ENCODE measurements around the gene SLIT3.

Gene SLIT3

DNA sequence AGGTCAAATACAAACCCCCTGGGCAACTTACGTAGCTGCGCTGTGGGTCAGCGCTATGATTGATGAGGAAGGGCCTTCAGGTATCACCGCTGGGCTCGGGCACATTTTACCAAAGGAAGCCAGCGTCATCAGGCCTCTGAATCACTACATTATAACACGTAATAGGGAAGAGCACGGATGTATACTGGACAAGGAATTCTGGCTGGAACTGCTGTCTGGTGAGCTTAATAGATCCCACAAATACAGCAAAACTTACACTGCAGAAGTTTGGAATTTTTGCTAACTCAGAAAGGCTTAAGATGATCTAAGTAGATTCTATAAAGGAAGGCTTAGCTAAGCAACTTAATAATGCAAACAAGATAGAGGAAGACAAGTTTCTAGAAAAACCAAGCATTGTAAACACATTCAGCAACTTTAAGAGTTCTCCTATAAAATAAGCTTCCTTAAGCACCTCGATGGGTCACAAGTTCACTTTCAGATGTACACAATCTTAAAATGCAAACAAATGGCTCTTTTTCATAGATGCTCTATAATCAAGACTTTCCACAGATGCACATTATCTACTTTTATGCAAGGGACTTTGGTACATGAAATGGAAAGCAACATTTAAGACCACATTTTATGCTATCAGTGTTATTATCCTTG lies 361.7 kb downstream of the SLIT3 start:
- DNase-seq, result no peak

DNA sequence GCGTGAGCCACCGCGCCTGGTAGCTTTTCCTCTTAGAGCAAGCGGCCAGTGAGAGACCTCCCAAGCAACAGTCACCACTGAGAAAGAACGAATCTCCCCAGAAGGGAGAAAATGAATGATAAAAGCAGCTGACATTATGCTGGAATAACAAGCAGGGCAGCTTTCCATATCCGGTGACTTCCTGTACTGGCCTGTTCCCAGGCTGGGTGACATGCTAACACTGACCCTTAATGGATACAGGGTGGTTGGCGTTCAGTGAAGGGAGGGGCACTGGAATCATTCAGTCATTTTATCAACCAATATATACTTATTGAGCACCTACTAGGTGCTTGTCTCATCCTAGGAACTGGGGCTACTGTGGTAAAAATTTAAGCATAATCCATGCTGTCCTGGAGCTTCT lies 364.4 kb downstream of the SLIT3 start:
- no peak for DNase-seq

GRCh38 chr5:168935183-168935582 lies 365.8 kb downstream of the SLIT3 start:
- no peak for DNase-seq

DNA sequence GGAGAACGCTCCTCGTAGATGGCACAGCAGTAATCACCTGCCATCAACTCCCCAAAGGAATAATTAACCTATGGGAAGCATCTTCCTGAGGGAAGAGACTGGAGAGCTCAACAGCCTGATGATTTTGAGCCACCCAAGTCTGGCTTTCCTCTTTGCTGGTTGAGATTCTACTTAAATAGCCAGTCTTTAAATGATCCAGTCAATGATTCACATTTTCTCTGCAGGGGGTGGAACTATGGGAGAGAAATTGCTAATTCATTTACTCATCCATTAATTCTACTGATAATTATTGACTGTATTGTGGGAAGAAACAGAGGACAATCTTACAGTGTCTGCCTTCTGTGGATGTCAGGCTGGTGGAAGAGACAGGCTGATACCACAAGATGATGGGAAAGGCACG lies 366.8 kb downstream of the SLIT3 start:
- no peak for DNase-seq

DNA sequence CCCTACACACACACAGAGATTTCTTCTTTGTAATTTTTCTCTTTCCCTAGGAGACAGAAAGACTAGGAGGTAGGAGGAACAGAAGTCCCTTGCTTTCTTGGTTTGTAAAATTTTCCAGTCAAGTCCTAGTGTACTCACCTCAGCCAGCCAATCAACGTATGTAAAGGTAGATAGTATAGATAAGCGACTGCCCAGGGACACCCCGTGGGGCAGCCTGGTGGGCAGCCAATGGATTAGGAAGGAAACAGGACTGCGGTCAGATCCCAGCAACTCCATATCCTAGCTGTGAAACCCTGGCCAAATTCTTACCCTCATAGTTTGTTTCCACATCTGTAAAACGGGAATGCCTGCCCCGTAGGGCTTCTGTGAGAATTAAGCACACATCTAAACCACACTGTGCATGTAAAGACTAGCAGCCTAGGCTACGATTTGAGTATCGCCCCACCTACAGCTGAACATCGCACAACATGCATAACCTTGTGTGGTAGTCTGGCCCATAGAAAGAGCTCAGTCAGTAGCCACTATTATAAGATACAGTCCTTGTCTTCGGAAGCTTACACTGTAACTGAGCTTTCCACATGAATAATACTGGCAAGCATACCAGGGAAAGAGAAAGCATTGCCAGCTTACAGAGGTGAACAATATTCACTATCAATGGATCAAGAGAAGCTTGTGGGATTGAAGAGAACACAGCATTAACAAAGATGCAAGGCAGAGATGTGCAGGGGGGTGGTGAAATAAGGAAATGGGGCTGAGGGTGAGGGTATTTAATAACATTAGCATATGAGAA lies 368.3 kb downstream of the SLIT3 start:
- DNase-seq, result no peak

DNA sequence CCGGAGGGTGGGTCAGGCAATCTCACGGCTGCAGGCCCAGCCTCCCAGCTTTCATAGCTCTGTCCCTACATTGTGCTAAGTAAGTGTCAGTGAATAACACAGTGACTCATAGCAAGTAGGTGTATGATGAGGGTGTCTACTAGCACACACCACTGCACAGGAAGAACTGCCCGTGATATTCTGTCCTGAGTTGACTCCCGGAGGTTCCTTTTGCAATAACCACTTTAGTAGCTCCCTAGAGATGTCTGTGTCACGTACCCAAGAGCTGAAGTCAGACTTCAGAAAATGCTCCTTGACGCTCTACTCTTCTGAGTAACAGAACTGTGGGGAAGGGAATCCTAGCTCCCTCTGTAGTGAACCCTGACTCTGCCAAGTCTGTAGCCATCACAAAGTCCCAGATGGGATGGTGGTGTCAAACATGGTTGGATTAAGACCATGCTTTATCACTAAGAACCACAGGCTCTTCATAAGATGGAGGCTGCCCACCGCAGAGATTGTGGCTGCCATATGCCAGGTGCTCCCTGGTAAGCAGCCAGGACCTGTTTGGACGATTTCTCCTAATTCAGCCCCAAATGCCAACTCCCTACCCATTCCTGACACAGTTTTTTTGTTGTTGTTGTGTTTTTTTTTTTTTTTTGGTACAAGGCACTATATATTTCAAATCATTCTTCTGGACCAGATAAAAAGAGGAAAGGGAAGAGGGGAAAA lies 369.1 kb downstream of the SLIT3 start:
- DNase-seq, result no peak

DNA sequence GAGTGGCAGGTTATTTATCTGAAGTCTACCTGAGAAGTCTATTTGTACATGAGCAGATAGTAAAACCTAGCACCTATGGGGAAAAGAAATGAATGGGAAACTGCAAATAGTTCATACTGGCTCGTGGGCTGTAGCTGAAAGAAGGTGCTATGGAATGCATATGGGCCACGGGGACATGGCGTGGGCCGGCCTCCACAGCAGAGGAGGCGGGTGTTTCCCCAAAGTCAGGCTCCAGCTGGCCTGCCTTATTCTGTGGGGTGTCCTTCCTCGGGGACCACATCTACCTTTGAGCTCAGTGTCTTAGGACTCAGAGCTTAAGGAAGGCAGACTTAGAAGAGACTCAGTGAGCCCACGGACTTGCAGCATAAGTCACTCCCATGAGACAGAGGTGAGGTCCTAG lies 371.3 kb downstream of the SLIT3 start:
- no peak for DNase-seq

DNA sequence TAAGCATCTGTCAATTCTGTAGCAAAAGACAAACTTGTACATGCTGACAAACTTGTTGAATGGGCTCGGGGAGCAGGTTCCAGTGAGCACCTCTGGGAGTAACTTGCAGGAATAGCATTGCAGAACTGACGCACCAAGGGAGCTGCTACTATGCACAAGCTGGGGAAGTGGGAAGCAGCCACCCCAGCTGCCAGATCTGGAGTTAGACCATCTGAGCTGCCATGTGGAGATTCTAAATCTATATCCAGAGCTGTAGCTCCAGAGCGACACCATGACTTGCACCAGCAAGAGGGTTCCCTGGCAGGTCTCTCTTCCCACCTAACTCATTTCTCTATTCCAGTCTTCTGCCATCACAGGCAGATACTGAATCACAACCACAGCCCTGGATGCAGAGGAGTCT lies 375.8 kb downstream of the SLIT3 start:
- peak in 17 of 56 donors; percentile 8 to 45 (median 19) for DNase-seq

- no peak for DNase-seq
These were observed 379.6 kb downstream of the SLIT3 start for GRCh38 chr5:168921147-168921866.

DNA sequence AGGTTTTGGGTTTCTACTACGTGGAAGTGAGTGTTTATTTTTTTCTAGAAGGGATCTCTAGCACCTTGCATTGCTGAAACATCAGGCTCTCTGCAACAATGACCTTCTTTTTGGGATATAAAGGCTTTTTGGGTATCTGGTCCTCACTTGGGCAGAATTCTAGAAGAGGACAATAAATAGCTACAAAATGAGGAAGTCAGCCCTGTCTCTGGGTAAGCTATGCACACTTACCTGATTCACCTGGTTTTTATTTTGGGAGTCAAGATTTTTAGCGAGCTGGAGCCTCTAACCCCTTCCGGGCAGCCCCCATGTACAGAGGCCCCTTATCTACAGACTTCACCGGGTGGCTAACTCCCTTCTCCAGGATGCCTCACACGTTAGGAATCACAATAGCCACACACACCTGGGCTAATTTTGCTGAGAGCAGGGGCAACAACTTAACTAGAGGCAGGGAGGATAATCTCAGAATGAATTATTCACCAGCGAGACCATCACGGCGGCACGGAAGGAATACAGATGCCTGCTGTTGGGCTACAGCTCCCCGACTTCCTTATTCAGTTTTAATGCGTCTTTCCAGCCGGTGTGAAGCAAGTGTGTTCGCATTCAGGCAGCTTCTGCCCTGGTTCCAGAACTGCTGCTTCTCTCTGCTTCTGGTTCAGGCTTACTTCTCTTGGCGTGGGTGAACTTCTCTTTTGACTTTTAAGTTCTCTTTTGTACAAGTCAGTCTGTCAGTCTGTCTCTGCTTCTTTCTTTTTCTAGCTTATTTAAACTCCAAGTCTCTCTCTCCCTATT lies 380.7 kb downstream of the SLIT3 start:
- peak in 2 of 56 donors; percentile 4 to 44 for DNase-seq

DNA sequence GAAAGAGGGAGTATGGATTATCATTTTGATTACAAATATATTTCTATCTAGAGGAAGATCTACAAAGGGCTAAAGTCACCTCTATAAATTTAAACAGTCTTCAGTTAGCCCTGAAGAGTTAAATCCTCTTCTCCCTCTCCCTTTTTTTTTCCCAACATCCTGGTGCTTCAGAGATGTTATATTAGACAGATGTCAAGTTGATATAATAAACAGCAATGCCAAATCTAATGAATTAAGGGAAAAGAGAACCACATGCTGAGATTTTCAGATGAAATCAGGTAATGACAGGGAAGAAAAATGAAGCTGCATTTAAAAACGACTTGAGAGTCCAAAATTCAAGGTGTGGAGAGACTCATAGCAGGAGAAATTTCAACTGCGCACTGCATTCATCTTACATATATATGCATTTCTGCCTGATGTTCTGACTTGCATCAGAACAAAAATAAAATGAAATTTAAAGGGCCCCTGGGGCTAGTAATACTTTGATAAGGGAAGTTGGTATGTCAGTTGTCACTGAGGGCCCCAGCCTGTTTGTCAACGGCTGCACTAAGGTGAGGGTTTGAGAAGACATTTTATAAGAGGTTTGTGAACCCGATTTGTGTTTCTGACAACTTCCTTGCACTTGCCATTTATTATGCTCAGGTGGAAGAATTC lies 382.9 kb downstream of the SLIT3 start:
- no peak for DNase-seq

DNA sequence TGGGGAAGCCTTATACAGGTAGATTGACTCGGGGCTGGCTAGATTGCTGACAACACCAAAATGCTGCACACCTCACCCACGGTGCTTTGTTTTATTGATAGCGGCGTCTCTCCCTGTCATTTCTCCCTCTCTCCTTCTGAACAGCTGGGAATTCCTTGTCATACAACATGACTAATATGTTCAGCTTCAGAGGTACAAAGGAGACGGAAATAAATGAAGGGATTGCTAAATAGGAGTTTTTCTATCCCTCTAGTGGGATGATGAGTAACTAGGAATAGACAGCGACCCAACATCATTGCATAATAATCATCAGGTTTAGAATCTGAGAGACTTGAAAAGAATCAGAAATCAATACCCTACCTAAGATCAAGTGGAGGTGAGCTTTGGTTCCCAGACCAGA lies 384.1 kb downstream of the SLIT3 start:
- DNase-seq, result no peak

GRCh38 chr5:168916266-168916665 lies 384.7 kb downstream of the SLIT3 start:
- no peak for DNase-seq

DNA sequence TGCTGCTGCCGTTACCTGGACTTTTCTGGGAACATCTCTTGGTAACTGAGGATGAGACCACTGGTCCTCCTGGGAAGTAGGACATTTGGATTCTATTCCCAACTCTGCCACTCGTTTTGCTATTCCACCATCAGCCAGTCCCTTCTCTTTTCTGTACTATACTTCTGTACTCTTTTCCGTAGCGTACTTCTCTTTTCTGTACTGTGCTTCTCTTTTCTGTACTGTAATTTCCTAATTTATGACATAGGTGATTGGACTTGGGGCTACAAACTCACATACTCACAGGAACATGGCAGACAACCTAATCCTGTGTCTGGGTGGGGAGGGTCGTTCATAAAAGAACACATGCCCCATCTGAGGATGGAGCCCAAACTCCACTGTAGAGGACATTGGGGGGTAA lies 386.4 kb downstream of the SLIT3 start:
- no peak for DNase-seq

- no peak for DNase-seq
These were observed 390.1 kb downstream of the SLIT3 start for GRCh38 chr5:168910874-168911273.

GRCh38 chr5:168908207-168908606 lies 392.7 kb downstream of the SLIT3 start:
- no peak for DNase-seq

DNA sequence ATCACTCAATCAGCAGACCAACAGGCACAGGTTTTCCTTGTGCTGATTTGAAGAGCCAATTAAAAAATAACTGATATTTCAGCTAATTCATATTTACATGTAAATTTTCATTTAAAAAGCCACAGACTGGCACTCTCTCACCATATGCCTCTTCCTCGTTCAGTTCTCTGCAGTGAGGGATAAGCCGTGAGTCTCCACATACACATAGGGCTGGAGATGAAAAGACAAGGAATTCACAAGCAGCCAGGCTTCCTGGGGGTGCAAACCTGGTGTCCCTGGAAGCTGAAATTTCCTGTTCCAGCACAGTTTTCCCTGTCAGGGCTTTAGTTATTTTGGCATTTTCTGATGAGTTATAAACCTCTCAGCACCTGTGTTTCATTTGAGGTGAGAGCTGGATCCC lies 397.9 kb downstream of the SLIT3 start:
- DNase-seq, result no peak

DNA sequence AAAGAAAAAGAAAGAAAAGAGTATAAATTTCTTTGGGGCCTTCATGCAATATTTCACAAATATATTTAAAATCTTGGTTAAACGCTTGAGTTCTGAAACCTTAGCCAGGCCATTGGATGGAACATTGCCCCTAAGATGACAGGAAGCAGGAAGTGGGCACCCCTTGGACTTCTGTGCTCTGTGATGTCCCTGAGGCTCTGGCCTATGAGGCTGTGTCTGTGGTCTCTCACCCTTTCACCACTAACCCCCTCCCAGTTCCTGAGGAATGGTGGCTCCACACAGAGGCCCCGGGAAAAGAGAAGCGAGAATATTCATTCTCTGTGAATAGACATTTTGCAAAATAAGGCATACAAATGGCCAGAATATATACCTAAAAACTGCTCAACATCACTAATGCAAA lies 401.3 kb downstream of the SLIT3 start:
- DNase-seq, result no peak

DNA sequence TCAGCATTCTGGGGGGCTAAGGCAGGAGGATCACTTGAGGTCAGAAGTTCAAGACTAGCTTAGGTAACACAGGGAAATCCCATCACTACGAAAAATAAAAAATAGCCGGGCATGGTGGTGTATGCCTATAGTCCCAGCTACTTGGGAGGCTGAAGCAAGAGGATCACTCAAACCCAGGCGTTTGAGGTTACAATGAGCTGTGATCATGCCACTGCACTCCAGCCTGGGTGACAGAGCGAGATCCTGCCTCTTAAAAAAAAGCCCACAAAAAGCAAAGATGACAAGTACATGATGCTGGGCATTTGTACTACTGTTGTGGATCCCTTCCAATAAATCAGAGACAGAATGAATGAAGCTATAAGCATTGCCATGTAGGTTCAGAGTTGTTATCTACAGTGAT lies 401.7 kb downstream of the SLIT3 start:
- no peak for DNase-seq

GRCh38 chr5:168898247-168898911 lies 402.6 kb downstream of the SLIT3 start:
- no peak for DNase-seq

Measured in amygdala (tissue), 56 donors.